ENCODE data around the gene CFTR. TPM values are rescaled to one million over a fixed set of nuclear protein-coding genes. Genes with fewer than 3 reads are reported as not detected.

The CFTR gene
- total RNA-seq, 1 experiment from 2014 or later = 0.31 TPM

- no TSS peak for BruUV-seq (replicated peaks)
- Histone ChIP-seq H3K36me3 (ENCODE audit: control insufficient read depth, insufficient read depth, low read length) (no peaks in the 10 kb centered on the region), H3K27me3 (ENCODE audit: control insufficient read depth, insufficient read depth, low read length) (no peaks in the 10 kb centered on the region), H3K9me3 (ENCODE audit: control insufficient read depth, insufficient read depth, low read depth, low read length) (no peaks in the 10 kb centered on the region), H3K4me3 (ENCODE audit: low read depth in 2 of 2, low read length in 2 of 2) (no peak overlapping the region), H3K27ac (ENCODE audit: low read length) (no peak overlapping the region), H3K4me1 (ENCODE audit: control insufficient read depth, insufficient read depth, low read length) (no peaks in the 10 kb centered on the region)
- TF ChIP-seq REST (IDR thresholded peaks at IDR 0.05; ENCODE audit: insufficient read depth in 1 of 2, low read depth in 2 of 2, low read length in 1 of 2) (no peak), POLR2AphosphoS5 (IDR thresholded peaks at IDR 0.05; ENCODE audit: low read depth, low read length) (no peak), TCF7L2 (IDR thresholded peaks at IDR 0.05; ENCODE audit: low read depth, low read length) (no peak), SIN3A (IDR thresholded peaks at IDR 0.05; ENCODE audit: borderline replicate concordance, insufficient read depth, low read depth, low read length) (no peak)
- TF ChIP-seq, protein P1, sequence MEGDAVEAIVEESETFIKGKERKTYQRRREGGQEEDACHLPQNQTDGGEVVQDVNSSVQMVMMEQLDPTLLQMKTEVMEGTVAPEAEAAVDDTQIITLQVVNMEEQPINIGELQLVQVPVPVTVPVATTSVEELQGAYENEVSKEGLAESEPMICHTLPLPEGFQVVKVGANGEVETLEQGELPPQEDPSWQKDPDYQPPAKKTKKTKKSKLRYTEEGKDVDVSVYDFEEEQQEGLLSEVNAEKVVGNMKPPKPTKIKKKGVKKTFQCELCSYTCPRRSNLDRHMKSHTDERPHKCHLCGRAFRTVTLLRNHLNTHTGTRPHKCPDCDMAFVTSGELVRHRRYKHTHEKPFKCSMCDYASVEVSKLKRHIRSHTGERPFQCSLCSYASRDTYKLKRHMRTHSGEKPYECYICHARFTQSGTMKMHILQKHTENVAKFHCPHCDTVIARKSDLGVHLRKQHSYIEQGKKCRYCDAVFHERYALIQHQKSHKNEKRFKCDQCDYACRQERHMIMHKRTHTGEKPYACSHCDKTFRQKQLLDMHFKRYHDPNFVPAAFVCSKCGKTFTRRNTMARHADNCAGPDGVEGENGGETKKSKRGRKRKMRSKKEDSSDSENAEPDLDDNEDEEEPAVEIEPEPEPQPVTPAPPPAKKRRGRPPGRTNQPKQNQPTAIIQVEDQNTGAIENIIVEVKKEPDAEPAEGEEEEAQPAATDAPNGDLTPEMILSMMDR (IDR thresholded peaks at IDR 0.05) = no peak
- POLR2A ChIA-PET = no interaction called here
- DNase-seq (ENCODE audit: low read depth, low spot score) (no peak), ATAC-seq (no peak)
- in situ Hi-C loops (cut with HindIII; ENCODE audit: low pct_unique_long_range_greater_than_20kb, low sequenced_read_pairs) = no loop called here
- intact Hi-C loops (cut with micrococcal nuclease; ENCODE audit: unreplicated experiment) = no loop called here
- CTCF ChIA-PET = no interaction called here
Measured at GRCh38 chr7:117639966-117640365, 160.1 kb downstream of the CFTR start.

DNA sequence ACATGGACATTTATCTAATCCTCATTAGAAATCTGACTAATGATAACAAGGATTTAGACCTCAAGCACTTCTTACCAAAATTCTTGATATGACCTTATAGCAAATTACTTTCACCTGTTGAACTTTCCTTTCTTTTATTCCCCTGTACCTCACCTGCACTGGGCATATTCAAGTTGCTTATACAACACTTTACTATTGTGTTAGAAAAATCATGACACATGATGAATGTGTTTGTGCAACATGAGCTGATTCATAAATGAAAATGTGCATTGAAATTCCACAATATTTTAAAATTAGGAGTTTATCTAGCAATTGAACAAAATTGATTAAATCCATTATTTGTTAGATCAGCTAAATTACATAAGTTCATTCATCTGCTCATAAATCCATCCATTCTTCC is 160.6 kb downstream of the CFTR start:
- TF ChIP-seq TCF7L2 (IDR thresholded peaks at IDR 0.05; ENCODE audit: low read depth, low read length) = no peak
- TF ChIP-seq SIN3A (IDR thresholded peaks at IDR 0.05; ENCODE audit: borderline replicate concordance, insufficient read depth, low read depth, low read length) = no peak
- TF ChIP-seq, protein P1 (IDR thresholded peaks at IDR 0.05) = no peak
- TF ChIP-seq POLR2AphosphoS5 (IDR thresholded peaks at IDR 0.05; ENCODE audit: low read depth, low read length) = no peak
- TF ChIP-seq REST (IDR thresholded peaks at IDR 0.05; ENCODE audit: insufficient read depth in 1 of 2, low read depth in 2 of 2, low read length in 1 of 2) = no peak
- CTCF ChIA-PET = no interaction called here
- no peak for DNase-seq (ENCODE audit: low read depth, low spot score)
- POLR2A ChIA-PET = no interaction called here
- no peaks in the 10 kb centered on the region for H3K36me3 ChIP-seq (ENCODE audit: control insufficient read depth, insufficient read depth, low read length)
- intact Hi-C loops (cut with micrococcal nuclease; ENCODE audit: unreplicated experiment) = no loop called here
- in situ Hi-C loops (cut with HindIII; ENCODE audit: low pct_unique_long_range_greater_than_20kb, low sequenced_read_pairs) = no loop called here
- ATAC-seq = no peak
- BruUV-seq (replicated peaks) = no TSS peak
- no peaks in the 10 kb centered on the region for H3K9me3 ChIP-seq (ENCODE audit: control insufficient read depth, insufficient read depth, low read depth, low read length)
- no peak overlapping the region for H3K27ac ChIP-seq (ENCODE audit: low read length)
- no peak overlapping the region for H3K4me3 ChIP-seq (ENCODE audit: low read depth in 2 of 2, low read length in 2 of 2)
- H3K27me3 ChIP-seq (ENCODE audit: control insufficient read depth, insufficient read depth, low read length) = no peaks in the 10 kb centered on the region
- H3K4me1 ChIP-seq (ENCODE audit: control insufficient read depth, insufficient read depth, low read length) = no peaks in the 10 kb centered on the region
